WI38 (cell line): ENCODE data around the gene MAN1A2.

ENCODE experiments used
- H3K4me3 ChIP-seq: 2 replicates; pipeline ENCODE4 v1.5.1; 2011; ENCODE audit warnings: low read depth, mild to moderate bottlenecking, control low read depth, low read length
- TF ChIP-seq, protein P1 (sequence below): IDR thresholded peaks from 2 replicates; pipeline ENCODE4 v1.5.1; 2012; ENCODE audit warnings: low read depth, mild to moderate bottlenecking, control low read depth, low read length

The MAN1A2 gene

DNA sequence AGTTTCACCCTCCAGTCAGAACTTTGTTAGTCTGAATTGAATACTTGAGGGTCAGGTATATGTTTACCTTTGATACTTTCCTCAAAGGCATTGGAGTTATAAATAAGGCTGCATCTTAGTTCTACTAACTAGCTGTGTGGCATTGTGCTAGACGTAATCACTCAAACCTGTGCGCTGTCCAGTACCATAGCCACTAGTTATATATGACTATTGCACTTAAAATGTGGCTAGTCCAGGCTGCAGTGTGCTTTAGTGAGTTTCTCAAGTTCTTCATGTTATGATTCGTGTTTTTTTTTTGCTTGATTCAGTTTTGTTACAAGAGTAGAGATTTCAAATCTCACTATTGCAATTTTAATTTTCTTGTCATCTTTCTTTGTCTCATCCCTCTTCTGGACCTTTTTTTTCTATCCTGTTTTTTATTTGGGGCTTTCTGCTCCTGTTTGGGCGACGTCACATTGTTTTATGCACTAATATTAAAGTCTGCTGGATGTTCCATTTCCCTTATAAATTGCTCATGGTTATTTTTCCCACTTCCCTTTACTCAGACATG is 5.7 kb downstream of the MAN1A2 start:
- no peak overlapping the region for H3K4me3 ChIP-seq
- TF ChIP-seq, protein P1, sequence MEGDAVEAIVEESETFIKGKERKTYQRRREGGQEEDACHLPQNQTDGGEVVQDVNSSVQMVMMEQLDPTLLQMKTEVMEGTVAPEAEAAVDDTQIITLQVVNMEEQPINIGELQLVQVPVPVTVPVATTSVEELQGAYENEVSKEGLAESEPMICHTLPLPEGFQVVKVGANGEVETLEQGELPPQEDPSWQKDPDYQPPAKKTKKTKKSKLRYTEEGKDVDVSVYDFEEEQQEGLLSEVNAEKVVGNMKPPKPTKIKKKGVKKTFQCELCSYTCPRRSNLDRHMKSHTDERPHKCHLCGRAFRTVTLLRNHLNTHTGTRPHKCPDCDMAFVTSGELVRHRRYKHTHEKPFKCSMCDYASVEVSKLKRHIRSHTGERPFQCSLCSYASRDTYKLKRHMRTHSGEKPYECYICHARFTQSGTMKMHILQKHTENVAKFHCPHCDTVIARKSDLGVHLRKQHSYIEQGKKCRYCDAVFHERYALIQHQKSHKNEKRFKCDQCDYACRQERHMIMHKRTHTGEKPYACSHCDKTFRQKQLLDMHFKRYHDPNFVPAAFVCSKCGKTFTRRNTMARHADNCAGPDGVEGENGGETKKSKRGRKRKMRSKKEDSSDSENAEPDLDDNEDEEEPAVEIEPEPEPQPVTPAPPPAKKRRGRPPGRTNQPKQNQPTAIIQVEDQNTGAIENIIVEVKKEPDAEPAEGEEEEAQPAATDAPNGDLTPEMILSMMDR: no peak

DNA sequence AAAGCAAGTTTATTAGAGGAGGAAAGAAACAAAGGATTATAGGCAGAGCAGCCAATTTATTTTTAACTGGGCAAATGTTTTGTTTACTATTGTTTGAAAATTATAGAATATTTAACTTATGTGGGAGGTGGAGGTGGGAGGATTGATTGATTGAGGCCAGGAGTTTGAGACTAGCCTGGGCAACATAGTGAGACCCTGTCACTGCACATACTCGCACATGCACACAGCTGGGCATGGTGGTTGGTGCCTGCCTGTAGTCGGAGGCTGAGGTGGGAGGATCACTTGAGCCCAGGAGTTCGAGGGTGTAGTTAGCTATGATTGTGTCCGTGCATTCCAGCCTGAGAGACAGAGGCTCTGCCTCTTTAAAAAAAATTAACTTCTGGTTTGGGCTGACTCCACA is 6.7 kb downstream of the MAN1A2 start:
- H3K4me3 ChIP-seq: no peak overlapping the region
- TF ChIP-seq, protein P1: no peak

DNA sequence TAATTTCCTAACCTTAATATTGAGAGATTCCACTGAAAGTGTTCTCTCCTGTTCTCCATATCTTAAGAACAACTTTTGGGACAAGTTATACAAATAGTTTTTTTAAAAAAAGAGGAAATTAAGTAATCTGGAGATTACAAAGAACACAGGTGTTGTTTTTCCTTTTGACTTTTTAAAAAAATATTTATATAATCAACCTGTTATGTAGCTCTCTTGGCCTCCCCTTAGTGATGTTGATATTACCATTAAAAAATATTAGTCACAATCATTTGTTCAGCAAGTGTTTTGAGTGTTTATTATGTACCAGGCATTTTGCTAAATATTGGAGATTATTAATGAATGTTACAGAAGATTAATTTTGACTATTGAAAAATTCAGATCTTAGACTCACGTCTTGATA is 8.1 kb downstream of the MAN1A2 start:
- TF ChIP-seq, protein P1: no peak
- H3K4me3 ChIP-seq: no peak overlapping the region

DNA sequence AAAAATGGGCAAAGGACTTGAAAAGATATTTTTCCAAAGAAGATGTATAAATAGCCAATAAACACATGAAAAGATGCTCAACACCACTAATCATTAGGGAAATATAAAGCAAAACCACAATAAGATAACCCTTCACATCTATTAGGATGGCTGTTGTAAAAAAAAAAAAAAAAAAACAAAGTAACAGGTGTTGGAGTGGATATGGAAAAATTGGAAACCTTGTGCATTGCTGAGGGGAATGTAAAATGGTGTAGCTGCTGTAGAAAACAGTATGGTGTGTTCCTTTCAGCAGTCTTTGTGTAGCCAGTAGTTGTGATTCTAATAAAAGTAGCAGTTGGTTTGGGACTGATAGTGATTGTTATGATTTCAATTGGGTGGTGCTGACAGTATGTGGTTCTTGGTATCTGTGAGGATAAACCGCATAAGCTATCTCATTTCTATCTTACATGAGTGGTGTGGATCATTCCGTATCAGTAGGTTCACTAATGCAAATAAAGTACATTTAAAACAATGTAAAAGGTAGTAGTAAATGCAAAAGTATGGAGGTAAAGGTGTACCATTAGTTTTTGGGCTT is 19.9 kb downstream of the MAN1A2 start:
- TF ChIP-seq, protein P1: no peak

DNA sequence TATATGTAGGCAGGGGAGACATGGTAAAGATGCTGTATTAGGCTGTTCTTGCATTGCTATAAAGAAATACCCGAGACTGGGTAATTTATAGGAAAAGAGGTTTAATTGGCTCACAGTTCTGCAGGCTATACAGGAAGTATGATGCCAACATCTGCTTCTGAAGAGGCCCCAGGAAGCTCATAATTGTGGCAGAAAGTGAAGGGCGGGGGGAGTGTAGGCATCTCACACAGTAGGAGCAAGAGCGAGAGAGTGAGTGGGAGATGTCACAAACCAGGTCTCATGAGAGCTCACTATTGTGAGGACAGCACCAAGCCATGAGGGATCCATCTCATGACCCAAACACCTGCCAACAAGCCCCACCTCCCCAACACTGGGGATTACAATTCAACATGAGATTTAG is 21.1 kb downstream of the MAN1A2 start:
- TF ChIP-seq, protein P1: no peak
- no peak overlapping the region for H3K4me3 ChIP-seq

More for the DNA sequence above, 19.9 kb downstream of the MAN1A2 start:
- no peak overlapping the region for H3K4me3 ChIP-seq

DNA sequence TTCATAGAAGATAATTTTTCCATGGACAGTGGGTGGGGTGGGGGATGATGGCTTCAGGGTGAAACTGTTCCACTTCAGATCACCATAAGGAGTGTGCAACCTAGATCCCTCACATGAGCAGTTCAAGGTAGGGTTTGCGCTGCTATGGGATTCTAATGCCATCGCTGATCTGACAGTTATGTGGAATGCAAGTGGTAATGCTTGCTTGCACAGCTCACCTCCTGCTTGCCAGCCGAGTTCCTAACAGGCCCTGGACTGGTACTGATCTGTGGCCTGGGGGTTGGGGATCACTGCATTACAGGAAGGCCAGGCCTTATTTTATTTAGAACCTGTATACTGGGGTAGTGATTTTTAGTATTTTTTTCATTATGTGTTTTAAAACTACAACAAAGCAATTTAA is 22.0 kb downstream of the MAN1A2 start:
- H3K4me3 ChIP-seq: no peak overlapping the region
- TF ChIP-seq, protein P1: no peak

DNA sequence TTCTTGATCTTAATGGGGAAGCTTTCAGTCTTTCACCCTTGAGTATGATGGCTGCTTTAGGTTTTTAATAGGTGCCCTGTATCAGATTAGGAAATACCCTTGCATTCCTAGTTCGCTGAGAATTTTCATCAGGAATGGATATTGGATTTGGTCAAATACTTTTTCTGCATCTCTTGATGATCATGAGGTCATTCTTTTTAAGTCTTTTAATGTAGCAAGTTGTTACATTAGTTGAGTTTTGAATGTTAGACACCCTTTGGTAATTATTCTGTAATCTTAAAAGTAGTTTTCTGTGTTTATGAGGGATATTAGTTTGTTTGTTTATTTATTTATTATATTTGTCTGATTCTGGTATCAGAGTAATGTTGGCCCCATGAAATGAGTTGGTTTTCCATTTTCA is 22.5 kb downstream of the MAN1A2 start:
- no peak overlapping the region for H3K4me3 ChIP-seq
- TF ChIP-seq, protein P1: no peak
